Measurements from ENCODE around the gene PXDN. TPM values are rescaled to one million over a fixed set of nuclear protein-coding genes. Genes with fewer than 3 reads are reported as not detected.
A peak's percentile ranks its signal among the peaks of the same experiment; 100 is the strongest.
"Not testable (repeated sequence)": the region's sequence is repeated elsewhere in the genome, so short reads cannot be mapped to it uniquely, and the experiment has no call there.

Gene PXDN
- total and polyA plus RNA-seq, 9 donors, result 36.0 to 116 (median 54.5) TPM

DNA sequence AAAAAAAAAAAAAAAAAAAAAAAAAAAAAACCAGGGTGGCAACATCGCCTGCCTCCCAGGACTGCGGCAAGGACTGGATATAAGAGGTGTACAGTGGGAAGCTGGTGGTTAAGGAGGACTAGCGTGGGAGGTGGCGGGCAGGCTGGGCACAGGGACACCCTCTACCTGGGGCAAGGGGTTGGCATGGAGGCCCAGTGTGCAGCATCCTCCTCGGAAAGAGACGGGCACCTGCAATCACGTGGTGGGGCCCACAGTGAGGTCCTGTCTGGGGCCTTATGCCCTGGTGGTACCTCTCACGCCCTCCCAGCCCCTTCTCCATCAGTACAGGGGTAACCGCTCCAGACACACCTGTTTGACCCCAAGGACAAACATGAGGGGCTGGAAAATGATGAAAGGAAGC lies 27.9 kb downstream of the PXDN start:
- H3K4me3 ChIP-seq, result no peak overlapping the region
- H3K27me3 ChIP-seq, result no peaks in the 10 kb centered on the region
- no peaks in the 10 kb centered on the region for H3K36me3 ChIP-seq
- no peak for DNase-seq
- TF ChIP-seq EP300 (IDR thresholded peaks at IDR 0.05), result no peak
- no peak for TF ChIP-seq POLR2A (IDR thresholded peaks at IDR 0.05)
- TF ChIP-seq CTCF (IDR thresholded peaks at IDR 0.05), result no peak
- no peaks in the 10 kb centered on the region for H3K9me3 ChIP-seq
- peaks cover 61% of the 10 kb centered on the region for H3K4me1 ChIP-seq (ENCODE audit: insufficient read depth)
- WGBS, 3 donors, result 87 to 92% (median 89%) methylated on average over 9 of the region's 9 CpGs
- intact Hi-C loops (cut with DNase I), result no loop called here
- no peak overlapping the region for H3K27ac ChIP-seq

DNA sequence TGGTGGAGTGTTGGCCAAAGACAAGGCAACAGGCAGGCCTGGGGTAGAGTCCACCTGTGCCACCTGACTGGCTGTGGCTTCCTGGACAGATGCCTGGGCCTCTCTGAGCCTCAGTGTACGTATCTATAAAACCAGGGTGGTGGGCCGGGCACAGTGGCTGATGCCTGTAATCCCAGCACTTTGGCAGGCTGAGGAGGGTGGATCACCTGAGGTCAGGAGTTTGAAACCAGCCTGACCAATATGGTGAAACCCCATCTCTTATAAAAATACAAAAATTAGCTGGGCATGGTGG lies 28.4 kb downstream of the PXDN start:
- intact Hi-C loops (cut with DNase I); H3K4me3 ChIP-seq; H3K36me3 ChIP-seq; DNase-seq; H3K9me3 ChIP-seq; H3K27me3 ChIP-seq; H3K27ac ChIP-seq: not testable (repeated sequence)
- peaks cover 58% of the 10 kb centered on the region for H3K4me1 ChIP-seq (ENCODE audit: insufficient read depth)
- 89 to 92% (median 90%) methylated on average over 2 of the region's 2 CpGs for WGBS, 3 donors

DNA sequence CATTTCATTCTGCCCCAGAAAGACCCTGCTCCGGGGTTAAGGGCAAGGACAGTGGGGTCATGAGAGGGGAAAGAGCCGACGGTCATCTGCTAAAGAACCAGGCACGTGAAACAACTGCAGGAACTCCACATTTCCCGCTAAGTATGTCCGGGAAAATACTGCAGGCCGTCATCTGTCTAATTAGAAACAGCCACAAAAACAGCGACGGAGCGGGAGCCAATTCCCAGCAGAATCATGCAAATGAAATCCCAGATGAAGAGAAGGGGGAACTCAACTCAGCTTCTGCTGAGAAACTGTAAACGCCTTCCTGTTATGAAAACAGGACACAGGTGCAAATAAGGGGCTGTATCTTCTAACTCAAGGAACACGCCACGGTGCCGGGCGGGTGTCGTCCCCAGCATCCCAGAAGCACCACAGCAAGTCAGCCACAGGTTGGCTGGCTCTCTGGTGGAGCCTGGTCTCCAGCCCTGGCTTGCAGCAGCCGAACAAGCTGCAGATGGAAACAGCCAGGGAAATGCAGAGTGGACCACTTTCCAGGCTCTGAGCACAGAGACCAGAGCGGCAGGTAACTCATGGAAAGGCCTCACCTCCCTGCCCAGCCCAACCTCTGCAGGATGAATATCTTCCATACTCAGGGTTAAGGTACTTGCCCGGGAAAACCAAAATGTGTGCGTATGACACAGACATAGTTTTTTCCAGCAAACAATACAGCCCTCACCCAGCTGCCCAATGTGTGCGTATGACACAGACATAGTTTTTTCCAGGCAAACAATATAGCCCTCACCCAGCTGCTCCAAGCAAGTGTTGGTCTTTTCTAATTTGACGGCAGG lies 28.9 kb downstream of the PXDN start:
- TF ChIP-seq POLR2A (IDR thresholded peaks at IDR 0.05), result no peak
- peak; percentile 32 for TF ChIP-seq EP300 (IDR thresholded peaks at IDR 0.05)
- TF ChIP-seq CTCF (IDR thresholded peaks at IDR 0.05), result no peak
- Histone ChIP-seq H3K27me3 (no peaks in the 10 kb centered on the region), H3K4me1 (ENCODE audit: insufficient read depth) (peaks cover 54% of the 10 kb centered on the region), H3K27ac (peak overlapping the region in 1 of 2 donors; percentile 45), H3K4me3 (no peak overlapping the region), H3K36me3 (no peaks in the 10 kb centered on the region), H3K9me3 (no peaks in the 10 kb centered on the region)
- peak in 4 of 5 donors; percentile 58 to 65 (median 62) for DNase-seq
- 24 to 36% (median 33%) methylated on average over 22 of the region's 22 CpGs for WGBS, 3 donors
- intact Hi-C loops (cut with DNase I), result no loop called here

DNA sequence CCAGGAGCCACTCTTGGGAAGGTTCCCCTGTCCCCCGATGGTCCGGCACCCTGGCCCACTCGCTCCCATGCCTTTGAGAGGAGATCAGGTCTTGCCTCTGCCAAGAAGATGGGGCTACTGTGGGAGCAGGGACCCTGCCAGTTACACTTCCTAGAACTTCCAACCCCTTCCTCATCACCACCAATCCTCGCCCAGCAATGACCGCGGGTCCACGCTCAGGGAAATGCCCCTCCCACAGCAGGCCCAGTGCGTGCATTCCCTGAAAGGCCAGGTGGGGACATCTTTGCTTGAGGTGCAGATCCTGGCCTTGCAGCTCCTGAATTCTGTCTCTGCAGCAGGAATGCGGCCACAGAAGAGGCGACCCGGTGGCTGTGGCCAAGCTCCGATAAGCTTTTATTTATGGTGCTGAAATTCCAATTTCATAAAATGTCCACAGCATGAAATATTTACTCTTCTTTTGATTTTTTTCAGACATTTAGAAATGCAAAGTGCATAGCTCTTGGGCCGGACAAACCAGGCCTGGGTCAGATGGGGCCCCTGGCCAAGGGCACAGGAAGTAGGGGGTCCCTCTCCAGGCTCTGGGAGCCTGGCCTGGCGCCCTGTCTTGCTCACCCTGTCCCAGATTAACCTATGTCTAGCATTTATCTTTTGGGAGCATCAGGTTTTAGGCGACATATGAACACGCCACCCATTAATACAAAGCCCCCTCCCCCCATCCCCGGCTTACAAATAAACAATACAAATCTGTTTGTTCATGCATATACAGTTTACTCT lies 29.8 kb downstream of the PXDN start:
- H3K4me1 ChIP-seq (ENCODE audit: insufficient read depth), result peaks cover 50% of the 10 kb centered on the region
- H3K36me3 ChIP-seq, result no peaks in the 10 kb centered on the region
- no peak for DNase-seq
- intact Hi-C loops (cut with DNase I), result no loop called here
- TF ChIP-seq CTCF (IDR thresholded peaks at IDR 0.05), result no peak
- no peak for TF ChIP-seq POLR2A (IDR thresholded peaks at IDR 0.05)
- TF ChIP-seq EP300 (IDR thresholded peaks at IDR 0.05), result no peak
- no peaks in the 10 kb centered on the region for H3K27me3 ChIP-seq
- no peak overlapping the region for H3K27ac ChIP-seq
- H3K4me3 ChIP-seq, result no peak overlapping the region
- H3K9me3 ChIP-seq, result no peaks in the 10 kb centered on the region
- 54 to 67% (median 61%) methylated on average over 17 of the region's 17 CpGs for WGBS, 3 donors

- intact Hi-C loops (cut with DNase I), result no loop called here
- no peak for TF ChIP-seq CTCF (IDR thresholded peaks at IDR 0.05)
- no peak for TF ChIP-seq EP300 (IDR thresholded peaks at IDR 0.05)
- no peak for TF ChIP-seq POLR2A (IDR thresholded peaks at IDR 0.05)
- no peak overlapping the region for H3K4me3 ChIP-seq
- peaks cover 50% of the 10 kb centered on the region for H3K4me1 ChIP-seq (ENCODE audit: insufficient read depth)
- WGBS, 3 donors, result 87 to 94% (median 92%) methylated on average over 10 of the region's 10 CpGs
- no peak for DNase-seq
- no peak overlapping the region for H3K27ac ChIP-seq
- no peaks in the 10 kb centered on the region for H3K27me3 ChIP-seq
- no peaks in the 10 kb centered on the region for H3K36me3 ChIP-seq
- no peaks in the 10 kb centered on the region for H3K9me3 ChIP-seq
These were observed 30.5 kb downstream of the PXDN start for GRCh38 chr2:1713839-1714236.
